Psoas muscle (tissue), 8 donors: ENCODE data around the gene EPS8L2. TPM values are rescaled to one million over a fixed set of nuclear protein-coding genes. Genes with fewer than 3 reads are reported as not detected.
A peak's percentile ranks its signal among the peaks of the same experiment; 100 is the strongest.

Experiments used
- ATAC-seq, 4 donors: fragments of 200-7000 bp; cut with Tn5 transposase; one replicate each; pipeline ENCODE4 v1.9.1; 2020; ENCODE audit warnings: moderate library complexity in 3 of 4, mild to moderate bottlenecking in 2 of 4
- DNase-seq, 2 donors: peaks; one replicate each; pipeline ENCODE4 v3.0.0-alpha.2; 2020
- H3K27ac ChIP-seq: fragments of 200-600 bp; one replicate; pipeline ENCODE4 v1.8.0; 2022
- H3K27me3 ChIP-seq, 3 donors: fragments of 200-600 bp in 1 of 3; one replicate each; pipeline versions ENCODE4 v1.6.1 to v1.8.0; 2013 to 2022; ENCODE audit warnings: low read length in 2 of 3, mild to moderate bottlenecking in 2 of 3, moderate library complexity in 1 of 3; ENCODE audit not compliant: insufficient read depth in 3 of 3
- H3K36me3 ChIP-seq, 2 donors: fragments of 200-600 bp in 1 of 2; one replicate each; pipeline versions ENCODE4 v1.6.1 to v1.8.0; 2013 to 2022; ENCODE audit warnings: low read depth in 1 of 2, mild to moderate bottlenecking in 1 of 2, moderate library complexity in 1 of 2; ENCODE audit not compliant: insufficient read depth in 1 of 2
- H3K4me1 ChIP-seq: fragments of 200-600 bp; one replicate; pipeline ENCODE4 v1.8.0; 2022
- H3K4me3 ChIP-seq: fragments of 200-600 bp; one replicate; pipeline ENCODE4 v1.8.0; 2022; ENCODE audit warnings: mild to moderate bottlenecking
- H3K9me3 ChIP-seq: fragments of 200-600 bp; one replicate; pipeline ENCODE4 v1.8.0; 2022
- whole genome bisulfite sequencing, 3 donors: extraction: QIAGEN DNeasy Blood & Tissue Kit; methylation state at CpG; one replicate each; pipeline versions ENCODE4 v1.1.6 to v1.1.7; 2013; 5-methylcytosine and 5-hydroxymethylcytosine counted together
- intact Hi-C, 2 donors: fragments of 100-400 bp; cut with DNase I; formaldehyde crosslinking; loops; one replicate each; pipeline versions ENCODE4 v1.11.0 to v1.14.2; 2022
- polyA plus RNA-seq, 3 donors: library from polyadenylated mRNA; stranded (reverse); fragments of 200-250 nt; gene quantifications; one replicate each; pipeline ENCODE4 v1.2.3, GENCODE V29; 2013
- total RNA-seq, 4 donors: library from RNA; stranded (reverse); fragmentation: NEBNext Ultra II Directional in 2 of 4; extraction: Animal tissue kit (Norgen Biotek cat#: 25700) in 2 of 4; gene quantifications; one replicate each; pipeline versions ENCODE4 v1.2.1 to v1.2.4, GENCODE V29; 2021 to 2023
- TF ChIP-seq, protein P1 (sequence below): fragments of 200-600 bp; IDR thresholded peaks from one replicate; pipeline ENCODE4 v1.8.0; 2022; ENCODE audit warnings: antibody characterized with exemption
- donor health status: healthy with polysubstance abuse.
- donor health status: DM: no; HTN: no; CAD: no; lungs with moderate emphysema.
- donor health status: Bipolar disorder and iron deficiency.
- donor health status: healthy.
- donor health status: DM: yes; HTN: yes; CAD: no.
- donor health status: DM: no; HTN: no; CAD: no.
- donor health status: DM: no; HTN: no; CAD: no.
- donor health status: DM: yes; HTN: yes; CAD: no.

The EPS8L2 gene
- total and polyA plus RNA-seq, 7 donors = 0.47 to 3.1 (median 0.89) TPM

GRCh38 chr11:773830-774229 is 67.8 kb downstream of the EPS8L2 start:
- TF ChIP-seq, protein P1, sequence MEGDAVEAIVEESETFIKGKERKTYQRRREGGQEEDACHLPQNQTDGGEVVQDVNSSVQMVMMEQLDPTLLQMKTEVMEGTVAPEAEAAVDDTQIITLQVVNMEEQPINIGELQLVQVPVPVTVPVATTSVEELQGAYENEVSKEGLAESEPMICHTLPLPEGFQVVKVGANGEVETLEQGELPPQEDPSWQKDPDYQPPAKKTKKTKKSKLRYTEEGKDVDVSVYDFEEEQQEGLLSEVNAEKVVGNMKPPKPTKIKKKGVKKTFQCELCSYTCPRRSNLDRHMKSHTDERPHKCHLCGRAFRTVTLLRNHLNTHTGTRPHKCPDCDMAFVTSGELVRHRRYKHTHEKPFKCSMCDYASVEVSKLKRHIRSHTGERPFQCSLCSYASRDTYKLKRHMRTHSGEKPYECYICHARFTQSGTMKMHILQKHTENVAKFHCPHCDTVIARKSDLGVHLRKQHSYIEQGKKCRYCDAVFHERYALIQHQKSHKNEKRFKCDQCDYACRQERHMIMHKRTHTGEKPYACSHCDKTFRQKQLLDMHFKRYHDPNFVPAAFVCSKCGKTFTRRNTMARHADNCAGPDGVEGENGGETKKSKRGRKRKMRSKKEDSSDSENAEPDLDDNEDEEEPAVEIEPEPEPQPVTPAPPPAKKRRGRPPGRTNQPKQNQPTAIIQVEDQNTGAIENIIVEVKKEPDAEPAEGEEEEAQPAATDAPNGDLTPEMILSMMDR = no peak
- H3K9me3 ChIP-seq = no peaks in the 10 kb centered on the region
- intact Hi-C loops = no loop called here
- H3K27me3 ChIP-seq = no peaks in the 10 kb centered on the region
- WGBS, 3 donors = 86 to 90% (median 86%) methylated on average over 9 of the region's 9 CpGs
- H3K4me1 ChIP-seq = peaks cover 25% of the 10 kb centered on the region
- no peak overlapping the region for H3K4me3 ChIP-seq
- DNase-seq = no peak
- H3K36me3 ChIP-seq = peaks cover 0 to 62% of the 10 kb centered on the region in 2 donors
- ATAC-seq = no peak
- H3K27ac ChIP-seq = no peak overlapping the region

- H3K27ac ChIP-seq = no peak overlapping the region
- H3K4me3 ChIP-seq = no peak overlapping the region
- ATAC-seq = no peak
- H3K27me3 ChIP-seq = no peaks in the 10 kb centered on the region
- peaks cover 0 to 52% of the 10 kb centered on the region in 2 donors for H3K36me3 ChIP-seq
- no peaks in the 10 kb centered on the region for H3K9me3 ChIP-seq
- 66 to 70% (median 69%) methylated on average over 19 to 20 of the region's 20 CpGs for WGBS, 3 donors
- H3K4me1 ChIP-seq = peaks cover 25% of the 10 kb centered on the region
- TF ChIP-seq, protein P1 = no peak
- intact Hi-C loops = no loop called here
- DNase-seq = peak in 1 of 2 donors; percentile 31
These were observed 69.0 kb downstream of the EPS8L2 start for GRCh38 chr11:774873-775592.

GRCh38 chr11:776263-776560 is 70.2 kb downstream of the EPS8L2 start:
- H3K27ac ChIP-seq = no peak overlapping the region
- intact Hi-C loops = no loop called here

GRCh38 chr11:776561-777287 is 70.7 kb downstream of the EPS8L2 start:
- TF ChIP-seq, protein P1 = no peak

More at GRCh38 chr11:776263-776560, 70.2 kb downstream of the EPS8L2 start:
- Histone ChIP-seq H3K4me1 (peaks cover 25% of the 10 kb centered on the region), H3K27me3 (no peaks in the 10 kb centered on the region), H3K9me3 (no peaks in the 10 kb centered on the region), H3K36me3 (peaks cover 0 to 46% of the 10 kb centered on the region in 2 donors), H3K4me3 (peak overlapping the region; percentile 98)
- ATAC-seq (no peak), DNase-seq (no peak)
- TF ChIP-seq, protein P1 = no peak
- 38 to 51% (median 45%) methylated on average over 11 of the region's 11 CpGs for WGBS, 3 donors

More at GRCh38 chr11:776561-777287, 70.7 kb downstream of the EPS8L2 start:
- WGBS, 3 donors = 1 to 2% (median 1%) methylated on average over 33 to 65 of the region's 65 CpGs
- Histone ChIP-seq H3K9me3 (no peaks in the 10 kb centered on the region), H3K27me3 (no peaks in the 10 kb centered on the region), H3K4me1 (peaks cover 25% of the 10 kb centered on the region), H3K36me3 (peaks cover 0 to 40% of the 10 kb centered on the region in 2 donors), H3K4me3 (peak overlapping the region; percentile 98), H3K27ac (peak overlapping the region; percentile 81)
- peak; percentile 49 to 68 for DNase-seq
- intact Hi-C loops = no loop called here
- ATAC-seq = peak; percentile 21 to 58 (median 48)

Other genes with a start within 250 kb of the EPS8L2 start
- 100 to 1,000 TPM; 103 to 145 (median 113) TPM for gene RNH1, start 199.0 kb upstream of the EPS8L2 start, total RNA-seq
- 100 to 1,000 TPM; 105 to 181 (median 105) TPM for gene RNH1, start 199.0 kb upstream of the EPS8L2 start, polyA plus RNA-seq
- gene HRAS, start 170.7 kb upstream of the EPS8L2 start, total RNA-seq = 10 to 100 TPM; 43.6 to 74.7 (median 53.9) TPM
- gene HRAS, start 170.7 kb upstream of the EPS8L2 start, polyA plus RNA-seq = 10 to 100 TPM; 53.9 to 76.2 (median 66.3) TPM
- gene LRRC56, start 168.7 kb upstream of the EPS8L2 start, total RNA-seq = under 1 TPM; 0.30 to 0.84 (median 0.55) TPM
- under 1 TPM in 2 of 3 donors, not detected in 1; 0.39 to 0.61 TPM for gene LRRC56, start 168.7 kb upstream of the EPS8L2 start, polyA plus RNA-seq
- gene LMNTD2, start 145.5 kb upstream of the EPS8L2 start, total RNA-seq = under 1 TPM in 2 of 4 donors, not detected in 2; 0.25 to 0.27 TPM
- gene LMNTD2, start 145.5 kb upstream of the EPS8L2 start, polyA plus RNA-seq = under 1 TPM; 0.04 to 0.12 (median 0.09) TPM
- 1 to 10 TPM in 1 of 4 donors, under 1 TPM in 2, not detected in 1; 0.78 to 1.2 (median 0.84) TPM for gene RASSF7, start 145.3 kb upstream of the EPS8L2 start, total RNA-seq
- 1 to 10 TPM in 1 of 3 donors, under 1 TPM in 2; 0.65 to 1.4 (median 1.00) TPM for gene RASSF7, start 145.3 kb upstream of the EPS8L2 start, polyA plus RNA-seq
- gene PHRF1, start 129.8 kb upstream of the EPS8L2 start, total RNA-seq = 10 to 100 TPM; 19.8 to 31.2 (median 25.0) TPM
- 10 to 100 TPM; 11.7 to 19.5 (median 13.5) TPM for gene PHRF1, start 129.8 kb upstream of the EPS8L2 start, polyA plus RNA-seq
- gene IRF7, start 90.3 kb upstream of the EPS8L2 start, total RNA-seq = 10 to 100 TPM in 3 of 4 donors, 1 to 10 TPM in 1; 7.5 to 23.1 (median 15.2) TPM
- gene IRF7, start 90.3 kb upstream of the EPS8L2 start, polyA plus RNA-seq = 10 to 100 TPM in 2 of 3 donors, 1 to 10 TPM in 1; 9.4 to 13.2 (median 12.9) TPM
- under 1 TPM in 1 of 4 donors, not detected in 3; 0.20 TPM for gene CDHR5, start 81.3 kb upstream of the EPS8L2 start, total RNA-seq
- under 1 TPM in 2 of 3 donors, not detected in 1; 0.07 to 0.34 TPM for gene CDHR5, start 81.3 kb upstream of the EPS8L2 start, polyA plus RNA-seq
- gene SCT, start 79.0 kb upstream of the EPS8L2 start, total RNA-seq = 1 to 10 TPM in 2 of 4 donors, under 1 TPM in 1, not detected in 1; 0.89 to 4.8 (median 1.8) TPM
- under 1 TPM in 1 of 3 donors, not detected in 2; 0.44 TPM for gene SCT, start 79.0 kb upstream of the EPS8L2 start, polyA plus RNA-seq
- gene DRD4, start 69.0 kb upstream of the EPS8L2 start, total RNA-seq = 1 to 10 TPM in 2 of 4 donors, under 1 TPM in 1, not detected in 1; 0.55 to 1.2 (median 1.1) TPM
- gene DRD4, start 69.0 kb upstream of the EPS8L2 start, polyA plus RNA-seq = under 1 TPM in 2 of 3 donors, not detected in 1; 0.14 to 0.18 TPM
- gene DEAF1, start 11.0 kb upstream of the EPS8L2 start, total RNA-seq = 10 to 100 TPM; 15.0 to 30.0 (median 21.0) TPM
- 10 to 100 TPM; 12.5 to 18.1 (median 15.3) TPM for gene DEAF1, start 11.0 kb upstream of the EPS8L2 start, polyA plus RNA-seq
- 10 to 100 TPM in 2 of 4 donors, 1 to 10 TPM in 2; 5.9 to 15.7 (median 9.7) TPM for gene TMEM80, start 10.4 kb upstream of the EPS8L2 start, total RNA-seq
- 10 to 100 TPM in 2 of 3 donors, 1 to 10 TPM in 1; 7.4 to 16.3 (median 10.1) TPM for gene TMEM80, start 10.4 kb upstream of the EPS8L2 start, polyA plus RNA-seq
- gene TALDO1, start 41.2 kb downstream of the EPS8L2 start, total RNA-seq = 100 to 1,000 TPM in 1 of 4 donors, 10 to 100 TPM in 3; 77.7 to 140 (median 81.8) TPM
- 10 to 100 TPM; 58.7 to 77.6 (median 65.9) TPM for gene TALDO1, start 41.2 kb downstream of the EPS8L2 start, polyA plus RNA-seq
- 10 to 100 TPM; 13.6 to 32.6 (median 22.2) TPM for gene GATD1, start 71.3 kb downstream of the EPS8L2 start, total RNA-seq
- 10 to 100 TPM; 11.0 to 20.9 (median 17.7) TPM for gene GATD1, start 71.3 kb downstream of the EPS8L2 start, polyA plus RNA-seq
- under 1 TPM in 1 of 4 donors, not detected in 3; 0.22 TPM for gene CEND1, start 83.9 kb downstream of the EPS8L2 start, total RNA-seq
- gene CEND1, start 83.9 kb downstream of the EPS8L2 start, polyA plus RNA-seq = under 1 TPM; 0.09 to 0.33 (median 0.11) TPM
- 1 to 10 TPM; 1.5 to 2.9 (median 2.2) TPM for gene SLC25A22, start 92.0 kb downstream of the EPS8L2 start, total RNA-seq
- gene SLC25A22, start 92.0 kb downstream of the EPS8L2 start, polyA plus RNA-seq = 1 to 10 TPM in 1 of 3 donors, under 1 TPM in 2; 0.49 to 4.3 (median 0.56) TPM
- gene PIDD1, start 99.0 kb downstream of the EPS8L2 start, total RNA-seq = 10 to 100 TPM in 3 of 4 donors, 1 to 10 TPM in 1; 8.7 to 13.8 (median 10.4) TPM
- 10 to 100 TPM in 2 of 3 donors, 1 to 10 TPM in 1; 9.4 to 16.2 (median 10.9) TPM for gene PIDD1, start 99.0 kb downstream of the EPS8L2 start, polyA plus RNA-seq
- 1,000 to 10,000 TPM; 1,082 to 1,565 (median 1,354) TPM for gene RPLP2, start 103.7 kb downstream of the EPS8L2 start, total RNA-seq
- 1,000 to 10,000 TPM in 1 of 3 donors, 100 to 1,000 TPM in 2; 779 to 1,781 (median 798) TPM for gene RPLP2, start 103.7 kb downstream of the EPS8L2 start, polyA plus RNA-seq
- 100 to 1,000 TPM; 125 to 247 (median 175) TPM for gene PNPLA2, start 112.7 kb downstream of the EPS8L2 start, total RNA-seq
- 10 to 100 TPM; 64.8 to 87.9 (median 83.8) TPM for gene PNPLA2, start 112.7 kb downstream of the EPS8L2 start, polyA plus RNA-seq
- 1 to 10 TPM; 2.4 to 8.9 (median 4.1) TPM for gene CRACR2B, start 121.7 kb downstream of the EPS8L2 start, total RNA-seq
- 1 to 10 TPM; 1.9 to 6.4 (median 2.8) TPM for gene CRACR2B, start 121.7 kb downstream of the EPS8L2 start, polyA plus RNA-seq
- gene CD151, start 126.7 kb downstream of the EPS8L2 start, total RNA-seq = 100 to 1,000 TPM; 149 to 175 (median 161) TPM
- gene CD151, start 126.7 kb downstream of the EPS8L2 start, polyA plus RNA-seq = 100 to 1,000 TPM; 158 to 358 (median 224) TPM
- gene POLR2L, start 136.3 kb downstream of the EPS8L2 start, total RNA-seq = 100 to 1,000 TPM; 113 to 205 (median 156) TPM
- 100 to 1,000 TPM; 114 to 178 (median 176) TPM for gene POLR2L, start 136.3 kb downstream of the EPS8L2 start, polyA plus RNA-seq
- gene TSPAN4, start 136.6 kb downstream of the EPS8L2 start, total RNA-seq = 10 to 100 TPM; 13.9 to 22.1 (median 16.8) TPM
- 10 to 100 TPM; 11.4 to 38.5 (median 25.1) TPM for gene TSPAN4, start 136.6 kb downstream of the EPS8L2 start, polyA plus RNA-seq
- 10 to 100 TPM; 31.2 to 44.5 (median 34.7) TPM for gene CHID1, start 204.6 kb downstream of the EPS8L2 start, total RNA-seq
- 10 to 100 TPM; 25.5 to 40.4 (median 28.3) TPM for gene CHID1, start 204.6 kb downstream of the EPS8L2 start, polyA plus RNA-seq
- 10 to 100 TPM; 26.5 to 31.4 (median 27.7) TPM for gene AP2A2, start 219.6 kb downstream of the EPS8L2 start, total RNA-seq
- gene AP2A2, start 219.6 kb downstream of the EPS8L2 start, polyA plus RNA-seq = 10 to 100 TPM; 15.9 to 21.7 (median 19.8) TPM